HG03025 (cell line): ENCODE results near the gene DEFB131B.
"Not testable (repeated sequence)": the region's sequence is repeated elsewhere in the genome, so short reads cannot be mapped to it uniquely, and the experiment has no call there.

Experiments
- ATAC-seq: cut with Tn5 transposase; IDR thresholded peaks from one replicate; pipeline ENCODE4 v1.9.1; 2021; ENCODE audit warnings: mild to moderate bottlenecking, moderate library complexity; ENCODE audit not compliant: unreplicated experiment, low FRiP score

The DEFB131B gene

GRCh38 chr11:71878059-71878458 lies at the start of gene DEFB131B:
Gene DEFB131B, plus strand, starts transcription at chr11:71878453. Its CDS starts 0 bp downstream, at chr11:71878453.
- not testable (repeated sequence) for ATAC-seq

DNA sequence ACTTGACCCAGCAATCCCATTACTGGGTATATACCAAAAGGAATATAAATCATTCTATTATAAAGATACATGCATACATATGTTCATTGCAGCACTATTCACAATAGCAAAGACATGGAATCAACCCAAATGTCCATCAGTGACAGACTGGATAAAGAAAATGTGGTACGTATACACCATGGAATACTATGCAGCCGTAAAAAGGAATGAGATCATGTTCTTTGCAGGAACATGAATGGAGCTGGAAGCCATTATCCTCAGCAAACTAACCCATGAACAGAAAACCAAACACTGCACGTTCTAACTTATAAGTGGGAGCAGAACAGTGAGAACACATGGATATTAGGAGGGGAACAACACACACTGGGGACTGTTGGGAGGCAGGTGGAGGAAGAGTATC lies 49.0 kb upstream of the DEFB131B start:
- not testable (repeated sequence) for ATAC-seq

GRCh38 chr11:71829686-71830085 lies 48.6 kb upstream of the DEFB131B start:
- ATAC-seq = not testable (repeated sequence)

DNA sequence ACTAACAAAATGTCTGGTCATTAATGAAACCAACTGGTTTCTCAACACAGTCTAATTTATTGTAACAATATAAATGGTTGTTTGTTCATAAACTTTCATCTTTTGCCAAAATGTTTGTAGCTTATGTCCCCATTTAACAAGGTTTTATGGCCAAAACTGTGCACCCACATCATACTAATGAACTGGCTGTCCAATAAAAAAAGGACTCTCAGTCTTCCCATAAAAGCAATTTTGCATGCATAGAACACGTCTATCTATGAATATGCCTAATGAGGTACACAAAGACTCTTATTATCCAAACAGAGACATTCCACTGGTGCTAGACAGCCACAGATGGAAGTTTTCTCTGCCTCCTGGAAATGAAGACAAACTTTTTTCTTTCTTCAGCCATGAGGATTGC lies 45.4 kb upstream of the DEFB131B start, which contains the start of gene DEFB108B:
Gene DEFB108B, plus strand, starts transcription at position 390 of the 400 bp plus-strand sequence. Its CDS starts 0 bp downstream, at position 390.
- ATAC-seq = not testable (repeated sequence)

GRCh38 chr11:71842720-71843119 lies 35.5 kb upstream of the DEFB131B start:
- not testable (repeated sequence) for ATAC-seq

GRCh38 chr11:71843355-71843754 lies 34.9 kb upstream of the DEFB131B start:
- ATAC-seq = not testable (repeated sequence)

GRCh38 chr11:71843858-71844257 lies 34.4 kb upstream of the DEFB131B start:
- ATAC-seq = no peak

- not testable (repeated sequence) for ATAC-seq
Measured at GRCh38 chr11:71853895-71854294, 24.4 kb upstream of the DEFB131B start.

- ATAC-seq = not testable (repeated sequence)
Measured at GRCh38 chr11:71855880-71856279, 22.4 kb upstream of the DEFB131B start.

GRCh38 chr11:71860835-71861234 lies 17.4 kb upstream of the DEFB131B start:
- not testable (repeated sequence) for ATAC-seq

DNA sequence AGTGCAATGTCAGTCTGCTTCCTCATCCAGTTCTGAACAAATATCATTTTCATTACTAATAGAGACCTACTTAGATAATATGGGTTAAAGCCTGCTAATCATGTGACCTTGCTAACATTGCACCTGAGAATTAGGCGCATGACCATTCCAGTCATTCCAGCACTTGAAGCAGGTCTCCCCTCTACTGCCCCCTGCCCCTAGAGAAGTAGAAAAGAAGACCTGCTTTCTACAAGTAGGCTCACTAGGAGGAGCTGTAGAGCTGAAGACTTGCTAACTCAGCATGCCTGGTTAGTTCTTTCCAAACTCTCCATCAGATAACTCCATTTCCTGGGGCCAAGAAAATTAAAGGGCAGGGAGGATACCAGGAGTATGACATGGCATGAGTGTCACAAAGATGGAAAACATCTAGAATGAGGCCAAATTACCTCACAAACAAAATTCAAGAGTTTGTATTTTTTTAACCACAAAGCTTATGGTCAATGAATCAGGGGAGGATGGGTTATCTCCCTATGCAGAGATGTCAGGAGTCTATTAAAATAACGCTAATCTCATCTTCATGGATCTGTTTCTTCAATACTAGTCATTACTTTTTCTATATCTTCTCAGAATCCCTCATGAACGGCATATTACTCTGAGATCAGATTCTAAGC lies 14.2 kb upstream of the DEFB131B start:
- ATAC-seq = not testable (repeated sequence)

GRCh38 chr11:71867209-71867608 lies 11.0 kb upstream of the DEFB131B start:
- not testable (repeated sequence) for ATAC-seq

GRCh38 chr11:71869931-71870330 lies 8.3 kb upstream of the DEFB131B start:
- ATAC-seq = not testable (repeated sequence)

DNA sequence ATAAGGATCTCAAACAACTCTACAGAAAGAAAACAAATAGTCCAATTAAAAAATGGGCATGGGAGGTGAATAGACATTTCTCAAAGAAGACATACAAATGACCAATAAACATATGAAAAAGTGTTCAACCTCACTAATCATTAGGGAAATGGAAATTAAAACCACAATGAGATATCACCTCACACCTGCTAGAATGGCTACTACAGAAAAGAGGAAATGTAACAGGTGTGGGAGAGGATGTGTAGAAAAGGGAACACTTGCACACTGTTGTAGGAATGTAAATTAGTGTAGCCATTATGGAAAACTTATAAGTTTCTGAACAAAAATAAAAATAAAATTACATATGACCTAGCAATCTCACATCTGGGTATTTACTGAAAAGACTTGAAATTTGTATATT lies 7.6 kb upstream of the DEFB131B start:
- not testable (repeated sequence) for ATAC-seq

DNA sequence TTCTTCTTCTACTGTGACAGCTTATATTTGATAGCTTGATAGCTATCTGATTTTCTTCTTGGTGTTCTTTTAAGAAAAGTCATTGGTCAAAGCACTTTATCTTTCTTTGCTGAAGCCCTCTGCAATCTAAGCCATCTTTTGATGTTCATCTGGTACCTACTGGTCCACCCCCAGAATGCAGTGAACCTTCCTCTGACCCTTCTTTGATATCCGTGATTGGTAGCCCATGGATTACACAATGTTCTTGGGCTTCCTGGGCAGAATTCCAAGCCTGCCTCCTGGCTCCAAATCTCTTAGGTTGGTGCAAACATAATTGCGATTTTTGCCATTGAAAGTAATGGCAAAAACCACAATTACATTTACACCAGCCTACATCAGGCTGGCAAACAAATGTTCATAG lies 2.0 kb upstream of the DEFB131B start:
- not testable (repeated sequence) for ATAC-seq

DNA sequence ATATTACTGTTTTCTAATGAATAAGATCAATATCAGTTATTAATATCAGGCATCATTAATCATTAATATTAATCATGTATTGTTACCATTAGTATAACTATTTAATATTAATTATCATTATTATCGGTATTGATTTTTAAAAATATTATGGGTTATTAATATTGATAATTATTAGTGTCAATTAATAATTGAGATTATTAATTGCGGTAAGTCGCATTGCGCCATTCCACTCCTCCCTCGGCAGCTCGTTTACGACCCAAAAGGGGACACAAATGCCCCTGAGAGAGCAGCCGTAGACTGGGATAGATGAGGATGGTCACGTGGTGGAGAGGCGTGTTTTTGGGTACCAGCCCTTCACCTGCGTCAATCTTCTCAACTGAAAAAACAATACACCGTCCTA lies 7.6 kb downstream of the DEFB131B start:
- not testable (repeated sequence) for ATAC-seq

DNA sequence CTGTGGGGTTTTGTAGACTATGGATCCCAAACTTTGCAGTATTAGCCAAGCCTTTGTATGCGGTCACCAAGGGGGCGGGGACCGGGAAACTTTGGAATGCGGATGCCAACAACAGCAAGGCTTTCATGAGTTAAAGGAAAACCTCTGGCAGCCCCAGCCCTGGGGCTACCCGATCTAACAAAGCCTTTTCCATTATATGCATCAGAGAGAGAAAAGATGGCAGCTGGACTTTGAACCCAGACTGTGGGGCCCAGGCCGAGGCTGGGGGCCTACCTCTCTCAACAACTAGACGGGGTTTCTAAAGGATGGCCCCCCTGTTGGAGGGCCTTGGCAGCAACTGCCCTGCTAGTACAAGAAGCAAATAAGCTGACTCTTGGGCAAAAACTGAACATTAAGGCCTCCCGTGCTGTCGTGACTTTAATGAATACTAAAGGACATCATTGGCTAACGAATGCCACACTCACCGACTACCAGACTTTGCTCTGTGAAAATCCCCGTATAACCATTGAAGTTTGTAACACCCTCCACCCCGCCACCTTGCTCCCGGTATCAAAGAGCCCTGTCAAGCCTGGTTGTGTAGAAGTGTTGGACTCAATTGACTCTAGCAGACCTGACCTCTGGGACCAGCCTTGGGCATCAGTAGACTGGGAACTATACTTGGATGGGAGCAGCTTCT lies 10.2 kb downstream of the DEFB131B start:
- not testable (repeated sequence) for ATAC-seq

DNA sequence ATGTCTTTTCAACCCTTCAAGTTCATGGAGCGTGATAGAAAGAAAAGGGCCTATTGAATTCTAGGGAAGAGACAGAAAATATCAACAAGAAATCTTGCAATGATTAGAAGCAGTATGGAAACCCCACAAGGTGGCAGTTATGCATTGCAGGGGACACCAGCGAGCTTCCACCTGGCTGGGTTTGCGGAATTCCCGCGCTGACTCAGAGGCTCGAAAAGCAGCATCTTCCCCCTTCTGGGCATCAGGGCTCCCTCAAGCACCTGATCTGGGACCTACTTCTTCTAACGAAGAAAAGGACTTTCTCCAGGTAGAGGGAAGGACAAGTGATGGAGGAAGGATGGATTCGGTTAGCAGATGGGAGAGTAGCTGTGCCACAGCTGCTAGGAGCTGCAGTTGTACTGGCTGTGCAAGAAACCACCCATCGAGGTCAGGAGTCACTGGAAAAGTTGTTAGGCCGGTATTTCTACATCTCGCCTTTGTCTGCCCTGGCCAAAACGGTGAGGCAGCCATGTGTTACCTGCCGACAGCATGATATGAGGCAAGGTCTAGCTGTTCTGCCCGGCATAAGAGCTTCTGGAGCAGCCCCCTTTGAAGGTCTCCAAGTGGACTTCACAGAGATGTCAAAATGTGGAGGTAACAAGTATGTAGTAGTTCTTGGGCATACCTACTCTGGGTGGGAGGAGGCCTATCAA lies 11.1 kb downstream of the DEFB131B start:
- ATAC-seq = not testable (repeated sequence)

DNA sequence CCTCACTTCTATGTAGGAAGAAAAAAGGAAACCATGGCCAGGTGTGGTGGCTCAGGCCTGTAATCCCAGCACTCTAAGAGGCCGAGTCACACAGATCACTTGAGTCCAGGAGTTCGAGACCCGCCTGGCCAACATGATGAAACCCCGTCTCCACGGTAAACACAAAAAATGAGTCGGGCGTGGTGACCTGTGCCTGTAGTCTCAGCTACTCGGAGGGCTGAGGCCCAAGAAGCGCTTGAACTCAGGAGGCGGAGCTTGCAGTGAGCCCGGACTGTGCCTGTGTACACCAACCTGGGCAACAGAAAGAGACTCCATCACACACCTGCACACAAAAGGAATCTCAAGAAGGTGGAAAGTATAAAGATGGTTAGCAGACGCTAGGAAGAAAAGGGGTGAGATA lies 17.7 kb downstream of the DEFB131B start:
- no peak for ATAC-seq

GRCh38 chr11:71901137-71901536 lies 22.9 kb downstream of the DEFB131B start:
- ATAC-seq = not testable (repeated sequence)

GRCh38 chr11:71908218-71908617 lies 30.0 kb downstream of the DEFB131B start:
- no peak for ATAC-seq
